BJ (cell line): ENCODE data around the gene CCL14. TPM values are rescaled to one million over a fixed set of nuclear protein-coding genes. Genes with fewer than 3 reads are reported as not detected.

Experiments
- CTCF ChIA-PET: fragments of 350-600 bp; formaldehyde crosslinking; extraction: SDS; loops from one replicate; lab custom pipeline; 2021; ENCODE audit warnings: antibody characterized with exemption, inconsistent platforms; lab: Yijun Ruan, JAX
- POLR2A ChIA-PET: fragments of 300-600 bp; sonication (Branson Sonifier 250); formaldehyde crosslinking; extraction: SDS; loops from one replicate; lab custom pipeline; 2021; ENCODE audit warnings: antibody characterized with exemption; lab: Charles Lee
- DNase-seq: peaks from one replicate; pipeline ENCODE4 v3.0.0-alpha.2; 2011; ENCODE audit warnings: low read depth
- H3K27me3 ChIP-seq: 2 replicates; pipeline ENCODE4 v1.6.0; 2011; ENCODE audit warnings: low read length; ENCODE audit not compliant: control insufficient read depth, insufficient read depth
- H3K36me3 ChIP-seq: 2 replicates; pipeline ENCODE4 v1.5.1; 2011; ENCODE audit warnings: low read length; ENCODE audit not compliant: control insufficient read depth, insufficient read depth
- H3K4me3 ChIP-seq: 2 replicates; pipeline ENCODE4 v1.5.1; 2011; ENCODE audit warnings: low read depth, mild to moderate bottlenecking, control low read depth, low read length
- polyA plus RNA-seq: library from polyadenylated mRNA; depleted of rRNA; stranded (reverse); fragments of >200 nt; gene quantifications from 2 replicates; pipeline ENCODE4 v1.2.3, GENCODE V29; 2011
- TF ChIP-seq, protein P1 (sequence below): IDR thresholded peaks from 2 replicates; pipeline ENCODE4 v1.5.1; 2011; ENCODE audit warnings: low read depth, mild to moderate bottlenecking, control low read depth, inconsistent platforms, low read length, moderate library complexity; ENCODE audit not compliant: insufficient read depth

Gene CCL14
- polyA plus RNA-seq, 1 experiment, result not detected

DNA sequence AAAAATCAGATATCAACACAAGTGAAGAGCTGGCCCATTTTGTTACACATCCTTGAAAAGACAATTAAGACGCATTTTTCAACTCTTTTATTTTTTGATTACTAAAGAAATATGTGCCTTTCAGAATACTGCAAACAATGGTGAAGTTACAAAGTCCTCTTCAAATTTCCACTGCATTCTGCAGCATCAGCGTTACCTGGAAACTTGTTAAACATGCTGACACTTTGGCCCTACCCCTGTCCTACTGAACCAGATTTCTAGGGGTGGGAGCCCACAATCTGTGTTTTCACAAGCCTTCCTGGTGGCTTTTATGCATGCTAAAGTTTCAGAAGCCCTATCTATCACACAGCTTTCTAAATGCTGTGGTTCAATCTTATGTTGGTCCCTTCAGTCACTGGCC is 4.5 kb upstream of the CCL14 start:
- no peaks in the 10 kb centered on the region for H3K36me3 ChIP-seq
- ChIA-PET CTCF (no interaction called here), POLR2A (no interaction called here)
- TF ChIP-seq, protein P1, sequence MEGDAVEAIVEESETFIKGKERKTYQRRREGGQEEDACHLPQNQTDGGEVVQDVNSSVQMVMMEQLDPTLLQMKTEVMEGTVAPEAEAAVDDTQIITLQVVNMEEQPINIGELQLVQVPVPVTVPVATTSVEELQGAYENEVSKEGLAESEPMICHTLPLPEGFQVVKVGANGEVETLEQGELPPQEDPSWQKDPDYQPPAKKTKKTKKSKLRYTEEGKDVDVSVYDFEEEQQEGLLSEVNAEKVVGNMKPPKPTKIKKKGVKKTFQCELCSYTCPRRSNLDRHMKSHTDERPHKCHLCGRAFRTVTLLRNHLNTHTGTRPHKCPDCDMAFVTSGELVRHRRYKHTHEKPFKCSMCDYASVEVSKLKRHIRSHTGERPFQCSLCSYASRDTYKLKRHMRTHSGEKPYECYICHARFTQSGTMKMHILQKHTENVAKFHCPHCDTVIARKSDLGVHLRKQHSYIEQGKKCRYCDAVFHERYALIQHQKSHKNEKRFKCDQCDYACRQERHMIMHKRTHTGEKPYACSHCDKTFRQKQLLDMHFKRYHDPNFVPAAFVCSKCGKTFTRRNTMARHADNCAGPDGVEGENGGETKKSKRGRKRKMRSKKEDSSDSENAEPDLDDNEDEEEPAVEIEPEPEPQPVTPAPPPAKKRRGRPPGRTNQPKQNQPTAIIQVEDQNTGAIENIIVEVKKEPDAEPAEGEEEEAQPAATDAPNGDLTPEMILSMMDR, result no peak
- DNase-seq, result no peak
- H3K27me3 ChIP-seq, result no peaks in the 10 kb centered on the region
- no peak overlapping the region for H3K4me3 ChIP-seq

DNA sequence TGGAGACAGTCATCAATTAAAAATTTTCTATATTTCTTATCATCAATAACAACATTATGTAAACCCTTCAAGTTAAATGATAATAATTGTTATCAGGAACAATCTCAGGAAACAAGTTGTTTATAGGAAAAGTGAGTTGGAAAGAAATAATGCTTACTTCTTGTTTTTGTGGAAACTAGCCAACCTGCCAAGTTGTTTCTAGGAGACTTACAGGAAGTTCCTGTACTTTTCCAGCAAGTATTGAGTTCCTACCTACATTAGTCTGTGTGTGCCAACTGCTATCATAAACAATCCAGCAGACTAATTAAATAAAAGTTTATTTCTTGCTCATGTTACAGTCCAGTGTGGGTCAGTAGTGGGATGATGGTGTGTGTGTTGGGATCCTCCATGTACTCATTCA is 1.6 kb upstream of the CCL14 start:
- TF ChIP-seq, protein P1, result no peak
- ChIA-PET CTCF (no interaction called here), POLR2A (no interaction called here)
- DNase-seq, result no peak
- H3K27me3 ChIP-seq, result no peaks in the 10 kb centered on the region
- no peaks in the 10 kb centered on the region for H3K36me3 ChIP-seq
- no peak overlapping the region for H3K4me3 ChIP-seq

DNA sequence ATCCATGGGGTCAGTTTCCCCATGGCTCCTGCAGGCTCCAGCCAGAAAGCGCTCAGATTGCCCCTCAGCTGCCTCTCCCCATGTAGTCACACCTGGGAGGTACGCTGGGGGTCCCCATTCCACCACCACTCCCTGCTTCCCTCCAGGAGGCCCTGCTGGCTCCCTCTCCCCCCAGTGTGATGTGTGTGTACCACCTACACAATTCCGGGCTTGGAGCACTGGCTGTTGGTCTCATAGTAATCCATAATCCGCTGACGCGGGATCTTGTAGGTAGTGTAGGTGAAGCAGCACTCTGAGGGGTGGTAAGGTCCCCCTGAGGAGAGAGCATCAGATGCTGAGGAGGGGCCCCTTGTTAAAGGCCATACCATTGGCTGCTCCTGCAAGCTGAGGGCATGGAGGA is 2.4 kb downstream of the CCL14 start:
- H3K36me3 ChIP-seq, result no peaks in the 10 kb centered on the region
- TF ChIP-seq, protein P1, result no peak
- POLR2A ChIA-PET, result no interaction called here

DNA sequence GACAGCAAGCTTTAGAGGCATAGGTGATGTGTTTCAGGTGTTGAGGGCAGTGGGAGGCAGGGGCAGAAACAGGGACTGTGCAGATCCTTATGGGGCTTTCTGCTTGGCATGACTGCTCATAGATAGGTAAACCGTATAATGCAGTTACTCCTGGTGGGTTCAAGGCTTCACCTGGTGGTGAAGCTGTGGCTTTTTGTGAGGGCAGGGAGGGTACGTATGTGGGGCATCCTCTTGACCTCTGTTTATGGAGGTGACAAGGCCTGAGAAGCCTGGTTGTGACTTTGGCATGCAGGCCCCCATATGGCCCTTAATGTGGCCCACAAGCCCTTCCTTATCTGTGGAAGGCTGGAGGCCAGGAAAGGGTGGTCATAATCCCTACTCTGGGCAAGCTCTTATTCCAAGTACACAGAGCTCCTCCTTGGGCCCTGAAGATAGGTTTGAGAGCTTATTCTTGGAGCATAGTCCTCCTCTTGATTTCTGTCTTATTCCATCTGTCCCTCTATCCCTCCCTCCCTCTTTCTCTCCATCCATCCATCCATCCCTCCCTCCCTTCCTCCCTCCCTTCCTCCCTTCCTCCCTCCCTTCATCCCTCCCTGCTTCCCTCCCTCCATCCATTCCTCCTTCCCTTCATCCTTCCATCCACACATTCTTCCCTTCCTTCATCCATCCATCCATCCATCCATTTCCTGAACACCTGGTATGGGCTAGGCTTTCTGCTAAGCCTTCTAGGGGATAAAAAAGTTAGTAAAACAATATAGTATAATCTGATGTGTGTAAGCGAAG is 3.9 kb downstream of the CCL14 start:
- H3K27me3 ChIP-seq, result peaks cover 2% of the 10 kb centered on the region; the same call in 1 of the 2 replicates
- no peak for DNase-seq
- no peak overlapping the region for H3K4me3 ChIP-seq
- H3K36me3 ChIP-seq, result no peaks in the 10 kb centered on the region
- TF ChIP-seq, protein P1, result no peak
- CTCF ChIA-PET, result interaction anchor here (0.8 to 1.2 kb wide), 2 partner anchors 14 to 17 kb away, joined by 4 to 5 read pairs; no protein-coding TSS in a partner anchor
- POLR2A ChIA-PET, result no interaction called here

More for the DNA sequence above, 2.4 kb downstream of the CCL14 start:
- CTCF ChIA-PET, result no interaction called here
- no peak for DNase-seq
- Histone ChIP-seq H3K4me3 (no peak overlapping the region), H3K27me3 (peaks cover 2% of the 10 kb centered on the region; the same call in 1 of the 2 replicates)

DNA sequence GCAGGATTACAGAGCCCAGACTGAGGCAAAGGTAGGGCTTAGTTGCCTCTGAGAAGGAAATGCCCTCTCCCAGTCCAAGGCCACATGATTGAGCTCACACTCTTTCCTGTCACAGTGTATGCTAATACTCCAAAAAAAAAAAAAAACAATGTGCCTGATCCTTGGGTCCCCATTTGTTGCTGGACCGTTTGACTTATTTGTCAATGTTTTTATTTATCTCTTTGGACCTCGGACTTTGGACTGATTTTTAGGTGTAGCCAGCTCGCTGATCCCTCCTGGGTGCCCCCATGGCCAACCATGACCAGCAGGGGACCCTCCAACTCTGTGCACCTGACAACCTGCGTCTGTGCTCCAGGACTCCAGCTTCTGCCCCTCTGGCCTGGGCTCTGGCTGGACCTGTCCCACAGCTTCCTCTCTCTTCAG is 4.6 kb downstream of the CCL14 start:
- ChIA-PET CTCF (interaction anchor here (1.2 kb wide), 1 partner anchor 13 kb away, joined by 5 read pairs; no protein-coding TSS in a partner anchor), POLR2A (no interaction called here)
- TF ChIP-seq, protein P1, result no peak
- no peak for DNase-seq
- Histone ChIP-seq H3K36me3 (no peaks in the 10 kb centered on the region), H3K27me3 (peaks cover 2% of the 10 kb centered on the region; the same call in 1 of the 2 replicates), H3K4me3 (no peak overlapping the region)
